ENCODE measurements around the gene TGFB2.

The TGFB2 gene

GRCh38 chr1:218336328-218336727 lies 8.8 kb upstream of the TGFB2 start:
- no peak for DNase-seq

- DNase-seq: no peak
Measured at GRCh38 chr1:218339267-218339831, 5.8 kb upstream of the TGFB2 start.

GRCh38 chr1:218341325-218341724 lies 3.8 kb upstream of the TGFB2 start:
- DNase-seq: no peak

GRCh38 chr1:218342091-218342490 lies 3.0 kb upstream of the TGFB2 start:
- no peak for DNase-seq

- DNase-seq: peak; percentile 26
Measured at GRCh38 chr1:218345673-218346390, 696 bp downstream of the TGFB2 start.

DNA sequence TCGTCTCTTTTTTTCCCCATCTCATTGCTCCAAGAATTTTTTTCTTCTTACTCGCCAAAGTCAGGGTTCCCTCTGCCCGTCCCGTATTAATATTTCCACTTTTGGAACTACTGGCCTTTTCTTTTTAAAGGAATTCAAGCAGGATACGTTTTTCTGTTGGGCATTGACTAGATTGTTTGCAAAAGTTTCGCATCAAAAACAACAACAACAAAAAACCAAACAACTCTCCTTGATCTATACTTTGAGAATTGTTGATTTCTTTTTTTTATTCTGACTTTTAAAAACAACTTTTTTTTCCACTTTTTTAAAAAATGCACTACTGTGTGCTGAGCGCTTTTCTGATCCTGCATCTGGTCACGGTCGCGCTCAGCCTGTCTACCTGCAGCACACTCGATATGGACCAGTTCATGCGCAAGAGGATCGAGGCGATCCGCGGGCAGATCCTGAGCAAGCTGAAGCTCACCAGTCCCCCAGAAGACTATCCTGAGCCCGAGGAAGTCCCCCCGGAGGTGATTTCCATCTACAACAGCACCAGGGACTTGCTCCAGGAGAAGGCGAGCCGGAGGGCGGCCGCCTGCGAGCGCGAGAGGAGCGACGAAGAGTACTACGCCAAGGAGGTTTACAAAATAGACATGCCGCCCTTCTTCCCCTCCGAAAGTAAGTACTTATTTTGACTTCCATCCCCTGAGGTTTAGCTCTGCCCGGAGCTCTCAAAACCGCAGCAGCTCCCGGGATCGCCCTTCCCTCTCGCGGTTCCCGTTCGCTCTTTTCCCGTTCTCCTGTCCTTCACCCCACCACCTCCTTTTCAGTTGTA lies 1.5 kb downstream of the TGFB2 start:
- no peak for DNase-seq

GRCh38 chr1:218347336-218347722 lies 2.2 kb downstream of the TGFB2 start:
- DNase-seq: no peak

DNA sequence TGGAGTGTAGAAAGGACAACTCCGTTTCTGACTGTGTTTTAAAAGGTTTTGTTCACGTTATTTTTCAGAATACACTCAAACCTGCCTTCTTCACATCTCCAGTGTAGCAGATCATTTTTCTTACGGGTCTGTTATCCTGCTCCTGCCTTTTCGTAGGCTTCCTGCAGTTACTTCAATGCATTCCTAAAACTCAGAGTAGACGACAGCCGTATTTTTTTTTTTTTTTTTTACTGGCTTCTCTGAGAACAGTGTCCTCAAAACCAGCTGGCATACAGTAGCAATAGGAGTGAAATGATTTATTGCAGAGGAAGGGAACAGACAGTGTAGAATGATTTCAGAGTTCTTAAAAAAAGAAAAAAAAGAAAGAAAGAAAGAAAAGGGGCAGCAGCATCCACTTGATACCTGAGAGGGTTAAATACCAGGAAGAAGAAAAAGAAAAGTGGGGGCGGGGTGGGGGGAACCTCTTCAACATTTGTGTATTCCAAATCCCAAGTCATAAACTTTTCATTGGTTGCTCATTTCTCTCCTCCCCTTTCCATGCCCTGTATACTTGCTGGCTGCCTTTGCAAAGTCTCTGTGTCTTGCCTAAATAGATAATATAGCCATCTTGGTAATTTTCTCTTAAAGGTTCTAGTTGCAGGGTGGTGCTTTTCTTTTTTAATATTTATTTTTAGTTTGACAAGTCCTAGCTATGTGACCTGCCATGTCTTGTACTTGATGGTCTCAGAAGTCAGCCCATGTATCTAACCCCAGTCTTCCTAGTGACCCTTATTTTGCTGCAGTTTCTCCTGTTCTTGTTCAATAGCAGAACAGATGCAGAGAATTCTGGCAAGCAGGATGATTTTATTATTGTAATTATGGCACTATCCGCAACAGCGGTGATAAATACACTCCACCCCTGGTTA lies 2.8 kb downstream of the TGFB2 start:
- DNase-seq: no peak

DNA sequence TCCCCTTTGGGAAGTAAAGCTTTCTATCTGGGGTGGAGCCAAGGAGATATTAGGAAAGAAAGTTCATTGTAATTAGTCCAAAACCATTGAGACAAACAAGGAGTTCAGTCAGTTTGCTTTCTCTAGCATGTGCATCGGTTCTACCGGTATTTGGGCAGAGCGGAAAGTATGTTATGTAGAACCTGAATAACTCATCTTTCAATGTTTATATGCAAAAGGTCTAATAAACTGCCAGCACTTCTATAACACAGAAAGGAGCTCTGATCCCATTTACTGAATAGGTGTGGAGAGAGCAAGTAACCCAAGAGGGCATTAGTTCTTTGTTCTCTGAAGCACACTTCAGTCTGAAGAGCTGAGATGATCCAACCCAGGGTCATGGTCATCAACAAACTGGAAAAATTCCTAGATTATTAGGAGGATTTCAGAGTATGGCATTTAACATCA lies 3.5 kb downstream of the TGFB2 start:
- DNase-seq: no peak

DNA sequence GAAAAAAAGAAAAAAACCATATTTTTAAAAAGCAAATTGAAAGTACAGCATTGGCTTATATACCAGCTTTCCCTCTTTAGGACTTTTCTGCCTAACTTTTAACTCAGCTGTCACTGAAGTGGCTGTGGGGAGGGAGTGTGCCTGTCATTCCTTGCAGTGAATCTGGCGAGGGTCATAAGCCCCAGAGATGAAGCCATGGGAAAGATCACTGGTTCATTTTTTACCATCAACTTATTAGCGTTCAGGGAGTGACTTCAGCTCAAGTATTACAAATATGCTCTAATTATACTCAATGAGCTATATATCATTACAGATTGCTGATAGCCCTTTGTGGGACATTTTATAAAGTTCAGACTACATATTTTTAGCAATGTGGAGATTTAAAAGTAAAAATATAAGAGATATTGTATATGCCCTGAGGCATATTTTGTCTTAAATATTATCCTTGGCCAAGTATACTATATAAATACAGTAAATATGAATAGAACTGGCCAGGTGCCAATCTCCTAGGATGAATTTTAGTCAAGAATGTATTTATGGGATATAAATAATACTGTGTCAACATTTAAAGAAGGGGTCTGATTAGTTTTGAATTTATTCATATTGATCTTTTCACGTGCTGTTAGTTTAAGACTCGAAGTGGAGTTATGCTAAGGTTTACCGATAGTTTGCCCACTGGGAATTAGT lies 4.4 kb downstream of the TGFB2 start:
- DNase-seq: no peak

DNA sequence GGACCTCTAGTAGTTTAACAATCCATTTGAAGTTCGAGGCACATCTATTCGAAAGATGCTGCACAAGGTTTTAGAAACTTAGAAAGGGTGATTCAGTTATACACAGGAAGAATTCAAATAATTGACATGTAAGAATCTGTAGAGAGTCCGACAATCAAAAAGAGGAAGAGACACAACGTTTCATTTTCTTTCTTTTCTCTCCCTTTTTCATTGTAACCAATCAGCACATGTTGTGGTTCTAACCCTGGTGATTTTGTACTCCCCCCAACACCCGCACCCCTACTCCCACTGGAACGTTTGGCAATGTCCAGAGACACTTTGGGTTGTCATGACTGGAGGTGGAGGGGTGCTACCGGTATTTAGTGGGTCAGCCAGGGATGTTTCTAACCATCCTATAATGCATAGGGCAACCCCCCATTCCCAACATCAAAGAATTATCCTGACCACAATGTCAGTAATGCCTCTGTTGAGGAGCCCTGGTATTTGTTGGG lies 4.9 kb downstream of the TGFB2 start:
- DNase-seq: no peak

- no peak for DNase-seq
Measured at GRCh38 chr1:218350801-218351266, 5.7 kb downstream of the TGFB2 start.

DNA sequence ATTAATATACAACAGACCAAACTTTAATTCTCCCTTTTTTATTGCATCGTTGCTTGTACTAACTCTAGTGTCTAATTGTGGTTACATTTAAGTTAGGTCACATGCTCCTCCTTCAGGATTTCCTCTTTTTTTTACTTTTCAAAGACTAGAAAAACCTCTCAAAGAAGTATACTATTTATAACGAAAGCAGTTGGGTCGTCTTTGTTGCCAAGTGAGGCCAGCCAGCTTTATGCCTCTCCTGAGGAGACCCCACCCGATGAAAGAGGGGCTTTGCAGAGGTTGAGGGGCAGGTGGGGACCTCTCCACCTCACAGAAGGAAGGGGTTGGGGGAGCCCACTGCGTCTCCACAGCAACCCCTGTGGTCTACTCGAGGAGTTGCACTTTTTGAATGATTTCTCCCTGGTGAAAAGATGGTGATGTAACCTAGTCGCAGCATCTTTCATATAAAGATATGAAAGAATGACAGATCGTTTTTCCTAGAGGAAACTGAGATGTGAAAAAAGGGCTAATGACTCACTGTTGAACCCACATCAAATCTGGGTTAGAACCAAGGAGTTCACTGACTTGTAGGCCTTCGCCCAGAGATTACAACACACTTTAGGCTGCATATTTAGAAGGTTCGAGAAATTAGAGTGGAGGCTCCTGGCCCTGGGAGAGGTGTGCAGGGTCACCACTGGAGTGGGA lies 6.4 kb downstream of the TGFB2 start:
- DNase-seq: peak; percentile 3

DNA sequence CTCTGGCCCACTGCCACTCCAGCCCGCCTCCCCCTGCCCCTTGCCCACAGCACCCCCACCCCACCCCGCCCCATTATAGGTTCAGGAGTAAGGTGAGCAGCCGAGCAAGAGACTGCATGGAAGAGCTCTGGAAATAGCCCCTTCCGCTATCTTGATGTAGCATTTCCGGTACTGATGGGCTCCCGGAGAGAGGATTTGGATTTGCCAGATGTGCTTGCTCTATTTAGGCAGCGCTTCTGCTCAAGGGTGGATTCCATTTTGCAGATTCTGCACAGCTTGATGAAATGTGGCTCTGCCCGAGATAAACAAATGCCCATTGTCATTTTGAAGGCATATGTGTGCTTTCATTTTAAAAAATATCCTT lies 6.9 kb downstream of the TGFB2 start:
- DNase-seq: no peak

GRCh38 chr1:218353656-218354055 lies 8.5 kb downstream of the TGFB2 start:
- DNase-seq: no peak

- no peak for DNase-seq
Measured at GRCh38 chr1:218355278-218355677, 10.1 kb downstream of the TGFB2 start.

DNA sequence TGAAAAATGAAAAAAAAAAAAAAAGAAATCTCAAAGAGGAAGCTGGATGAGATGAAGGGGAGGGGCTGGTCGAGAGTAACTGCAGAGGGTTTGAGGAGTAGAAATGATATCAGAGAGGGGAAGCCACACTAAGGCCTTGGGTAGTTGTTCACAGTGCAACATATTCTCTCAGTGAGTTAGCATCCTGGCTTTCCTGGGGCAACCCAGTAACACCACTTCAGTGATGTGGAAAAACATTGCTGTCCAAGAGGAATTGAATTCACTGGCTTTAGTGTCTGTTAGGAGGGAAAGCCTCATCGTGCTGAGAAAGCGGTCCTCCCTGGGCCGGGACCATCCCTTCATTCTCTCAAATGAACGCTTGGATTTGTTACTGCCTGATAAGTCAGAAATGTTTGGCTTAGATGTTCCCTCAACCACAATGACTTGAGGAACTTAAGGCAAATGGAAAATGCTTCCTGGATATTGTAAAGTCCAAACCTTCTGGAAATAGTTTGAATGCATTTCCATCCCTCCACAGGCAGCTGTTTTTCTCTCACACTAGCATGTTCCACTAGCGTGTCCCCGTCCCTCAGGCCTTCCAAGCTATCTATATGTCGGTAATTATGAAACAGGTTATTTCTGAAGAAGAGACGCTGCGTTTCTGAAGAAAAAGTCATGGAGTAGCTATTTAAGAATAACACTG lies 12.2 kb downstream of the TGFB2 start:
- DNase-seq: no peak

DNA sequence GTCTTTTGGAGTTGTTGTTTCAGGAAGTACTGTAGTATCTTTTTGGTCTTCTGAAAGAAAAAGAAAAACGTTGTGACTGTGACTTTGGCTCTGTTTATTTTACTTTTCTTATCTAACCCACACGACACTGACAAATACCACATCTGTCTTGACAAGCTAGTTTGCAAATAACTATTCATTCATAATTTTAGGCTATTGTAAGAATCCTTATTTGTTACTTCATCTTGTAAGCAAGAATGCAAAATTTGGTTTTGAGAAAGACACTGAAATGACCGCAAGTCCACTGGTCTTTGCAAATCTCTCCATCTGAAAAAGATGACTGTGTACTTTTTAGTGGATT lies 12.7 kb downstream of the TGFB2 start:
- no peak for DNase-seq

DNA sequence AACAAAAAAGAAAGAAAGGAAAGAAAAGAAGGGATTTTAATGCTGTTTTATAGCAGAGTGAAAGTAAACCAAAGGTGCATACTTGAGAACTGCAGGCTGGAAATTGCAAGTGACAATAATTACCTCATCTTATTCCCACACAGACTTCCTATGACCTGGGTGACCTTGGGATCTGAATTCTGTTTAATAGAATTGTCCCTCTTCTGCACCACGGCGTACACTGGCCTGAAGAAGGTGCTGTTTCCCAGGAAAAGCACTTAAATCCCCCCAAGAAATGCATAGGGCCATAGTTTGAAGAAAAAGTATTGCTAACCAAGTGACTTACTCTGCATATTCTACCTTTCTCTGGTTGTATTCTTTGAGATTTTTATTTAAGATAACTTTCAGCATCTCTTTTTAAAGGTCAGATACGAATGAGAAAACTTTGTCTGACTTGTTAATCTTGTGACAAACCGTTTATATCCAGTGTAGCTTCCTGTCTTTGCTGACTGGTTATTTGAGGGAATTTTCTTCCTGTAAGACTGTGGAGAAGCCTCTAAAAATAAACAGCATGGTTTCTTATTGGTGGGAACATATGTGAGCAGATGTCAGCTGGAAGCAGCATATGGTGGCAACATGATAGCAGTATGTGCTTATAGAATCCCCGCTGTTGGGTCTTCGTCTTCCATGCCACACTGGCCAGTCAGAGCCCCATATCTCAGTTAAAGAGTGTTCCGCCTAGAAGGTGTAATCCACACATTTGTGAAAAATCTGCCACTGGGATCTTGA lies 16.3 kb downstream of the TGFB2 start:
- no peak for DNase-seq

DNA sequence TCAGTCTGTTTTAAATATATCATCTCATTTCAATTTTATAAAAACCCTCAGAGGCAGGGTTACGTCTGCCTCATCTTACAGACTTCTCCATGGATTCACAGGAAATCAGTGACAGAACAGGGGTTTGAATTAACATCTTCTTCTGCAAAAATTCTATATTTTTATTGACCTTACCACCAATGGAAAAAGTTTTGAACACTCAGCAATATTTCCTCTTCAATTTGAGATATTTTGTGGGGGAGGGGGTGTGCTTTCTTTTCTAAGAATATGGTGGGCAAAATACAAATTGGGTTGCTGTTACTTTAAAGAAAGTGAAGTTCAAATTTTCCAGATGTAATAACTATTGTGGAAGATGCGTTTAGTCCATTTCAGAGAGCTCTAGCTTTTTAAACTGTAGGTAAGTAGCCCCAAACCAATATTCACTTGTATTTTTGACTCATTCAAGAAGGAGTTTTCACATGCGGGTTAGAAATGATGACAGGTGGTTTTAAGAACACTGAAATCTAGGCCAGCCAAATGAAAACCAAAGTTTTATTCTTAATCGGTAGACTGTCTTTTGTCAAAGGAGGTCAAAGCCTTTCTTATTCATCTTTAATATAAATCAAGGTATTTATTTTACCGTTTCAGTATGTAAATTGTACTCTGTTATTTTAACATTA lies 17.4 kb downstream of the TGFB2 start:
- DNase-seq: no peak
